Brain microvascular endothelial cell (primary cell): ENCODE data around the gene IGFLR1.

Experiments
- DNase-seq: peaks from one replicate; pipeline ENCODE4 v3.0.0-alpha.2; 2020
- H3K27ac ChIP-seq: fragments of 250-450 bp; sonication (Bioruptor Pico); 2 replicates; pipeline ENCODE4 v1.5.1; 2020; ENCODE audit warnings: mild to moderate bottlenecking, moderate library complexity
- H3K27me3 ChIP-seq: fragments of 250-450 bp; sonication (Bioruptor Pico); replicated peaks from 2 replicates; pipeline ENCODE4 v1.5.1; 2020; ENCODE audit warnings: mild to moderate bottlenecking
- H3K36me3 ChIP-seq: fragments of 250-450 bp; sonication (Bioruptor Pico); replicated peaks from 2 replicates; pipeline ENCODE4 v1.5.1; 2020; ENCODE audit warnings: mild to moderate bottlenecking
- H3K4me3 ChIP-seq: 2 replicates; pipeline ENCODE4 v1.5.1; 2011; ENCODE audit warnings: low read depth, mild to moderate bottlenecking, control low read depth, low read length, moderate library complexity
- CTCF ChIP-seq: IDR thresholded peaks from 2 replicates; pipeline ENCODE4 v1.5.1; 2011; ENCODE audit warnings: low read depth, mild to moderate bottlenecking, moderate library complexity, low read length, control low read depth, inconsistent platforms; ENCODE audit errors: missing control alignments
- in situ Hi-C: cut with HindIII; loops from 2 replicates; pipeline ENCODE4 v1.10.0; 2017; ENCODE audit warnings: low sequenced_read_pairs, low pct_ligation_motif_present

IGFLR1 gene

GRCh38 chr19:35789195-35789977 is 47.1 kb upstream of the IGFLR1 start:
- in situ Hi-C loops: no loop called here
- Histone ChIP-seq H3K27me3 (no peaks in the 10 kb centered on the region), H3K4me3 (no peak overlapping the region), H3K36me3 (no peaks in the 10 kb centered on the region), H3K27ac (no peak overlapping the region)
- TF ChIP-seq CTCF: no peak
- DNase-seq: no peak

GRCh38 chr19:35788205-35788960 is 46.1 kb upstream of the IGFLR1 start:
- in situ Hi-C loops: no loop called here
- TF ChIP-seq CTCF: no peak
- Histone ChIP-seq H3K4me3 (no peak overlapping the region), H3K27me3 (no peaks in the 10 kb centered on the region), H3K27ac (no peak overlapping the region), H3K36me3 (no peaks in the 10 kb centered on the region)
- DNase-seq: no peak

- in situ Hi-C loops: no loop called here
- H3K27me3 ChIP-seq: no peaks in the 10 kb centered on the region
- no peak for DNase-seq
- no peak for TF ChIP-seq CTCF
- H3K36me3 ChIP-seq: no peaks in the 10 kb centered on the region
- no peak overlapping the region for H3K27ac ChIP-seq
- no peak overlapping the region for H3K4me3 ChIP-seq
Observed at GRCh38 chr19:35787227-35787799, 45.1 kb upstream of the IGFLR1 start.

GRCh38 chr19:35786299-35787160 is 44.3 kb upstream of the IGFLR1 start:
- no peaks in the 10 kb centered on the region for H3K36me3 ChIP-seq
- DNase-seq: no peak
- no peaks in the 10 kb centered on the region for H3K27me3 ChIP-seq
- in situ Hi-C loops: no loop called here
- H3K4me3 ChIP-seq: no peak overlapping the region
- no peak overlapping the region for H3K27ac ChIP-seq
- no peak for TF ChIP-seq CTCF

GRCh38 chr19:35785339-35785627 is 43.0 kb upstream of the IGFLR1 start:
- in situ Hi-C loops: no loop called here
- H3K27me3 ChIP-seq: no peaks in the 10 kb centered on the region
- DNase-seq: no peak
- H3K36me3 ChIP-seq: no peaks in the 10 kb centered on the region
- no peak for TF ChIP-seq CTCF
- H3K4me3 ChIP-seq: no peak overlapping the region
- no peak overlapping the region for H3K27ac ChIP-seq
